Measurements from ENCODE around the gene CD300H. TPM values are rescaled to one million over a fixed set of nuclear protein-coding genes. Genes with fewer than 3 reads are reported as not detected.

The CD300H gene
- total RNA-seq, 1 experiment from 2014 or later, result not detected

GRCh38 chr17:74579900-74580299, 12.6 kb upstream of the CD300H start:
- H3K27ac ChIP-seq (ENCODE audit: low read depth, low read length), result no peak overlapping the region
- no peaks in the 10 kb centered on the region for H3K9me2 ChIP-seq (ENCODE audit: insufficient read depth)
- H2AFZ ChIP-seq (ENCODE audit: low read depth, low read length, poor library complexity, severe bottlenecking), result no peak overlapping the region
- H3K9ac ChIP-seq (ENCODE audit: low read length), result no peak overlapping the region
- no peaks in the 10 kb centered on the region for H3K9me3 ChIP-seq (ENCODE audit: control insufficient read depth in 1 of 2, insufficient read depth in 1 of 2, low read depth in 1 of 2, low read length in 2 of 2)
- ChIA-PET RAD21 (ENCODE audit: low non-redundant PET in 1 of 2, low total read pairs in 2 of 2, uncharacterized antibody in 2 of 2, unreplicated experiment in 2 of 2) (no interaction called here), POLR2A (no interaction called here), CTCF (no interaction called here)
- H3K4me3 ChIP-seq (replicated peaks in 1 of 2; ENCODE audit: low read depth in 1 of 2, low read length in 2 of 2), result no peak overlapping the region
- DNase-seq (ENCODE audit: low read depth, low spot score) (no peak), ATAC-seq (no peak)
- H3K36me3 ChIP-seq (ENCODE audit: control insufficient read depth in 1 of 2, insufficient read depth in 2 of 2, low read length in 2 of 2), result no peaks in the 10 kb centered on the region
- H3K4me1 ChIP-seq (ENCODE audit: control insufficient read depth in 1 of 2, insufficient read depth in 2 of 2, low read length in 2 of 2), result no peaks in the 10 kb centered on the region
- no peaks in the 10 kb centered on the region for H3K79me2 ChIP-seq (ENCODE audit: insufficient read depth, low read length)
- intact Hi-C loops (cut with micrococcal nuclease), result no loop called here
- no peaks in the 10 kb centered on the region for H4K20me1 ChIP-seq (ENCODE audit: insufficient read depth)
- peaks cover 21% of the 10 kb centered on the region; the same call in 1 of the 2 replicates for H3K27me3 ChIP-seq (ENCODE audit: insufficient read depth, low read length)
- no peak overlapping the region for H3K4me2 ChIP-seq (ENCODE audit: low read length)
- no peak for TF ChIP-seq YY1 (IDR thresholded peaks at IDR 0.05; ENCODE audit: extremely low read depth, insufficient replicate concordance, low read depth, low read length)
- no peak for TF ChIP-seq CEBPB (IDR thresholded peaks at IDR 0.05; ENCODE audit: low read depth)
- TF ChIP-seq, protein P1, sequence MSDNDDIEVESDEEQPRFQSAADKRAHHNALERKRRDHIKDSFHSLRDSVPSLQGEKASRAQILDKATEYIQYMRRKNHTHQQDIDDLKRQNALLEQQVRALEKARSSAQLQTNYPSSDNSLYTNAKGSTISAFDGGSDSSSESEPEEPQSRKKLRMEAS (IDR thresholded peaks at IDR 0.05), result no peak
- TF ChIP-seq POLR2AphosphoS5 (IDR thresholded peaks at IDR 0.05; ENCODE audit: low read depth, low read length), result no peak
- TF ChIP-seq JUND (IDR thresholded peaks at IDR 0.05), result no peak
- TF ChIP-seq EZH2 (IDR thresholded peaks at IDR 0.05), result no peak
- TF ChIP-seq POLR2A (IDR thresholded peaks at IDR 0.05; ENCODE audit: borderline replicate concordance, extremely low read depth, insufficient read depth, insufficient read length), result no peak
- TF ChIP-seq ZBTB33 (IDR thresholded peaks at IDR 0.05; ENCODE audit: extremely low read depth, insufficient replicate concordance, low read length), result no peak
- no peak for TF ChIP-seq CBX3 (IDR thresholded peaks at IDR 0.05; ENCODE audit: low read depth)
- no peak for TF ChIP-seq REST (IDR thresholded peaks at IDR 0.05; ENCODE audit: low read depth)
- no peak for TF ChIP-seq TCF7L2 (IDR thresholded peaks at IDR 0.05; ENCODE audit: borderline replicate concordance, extremely low read depth, insufficient read depth, insufficient read length)
- TF ChIP-seq SRF (IDR thresholded peaks at IDR 0.05; ENCODE audit: low read depth), result no peak
- TF ChIP-seq ZFX (IDR thresholded peaks at IDR 0.05), result no peak
- TF ChIP-seq, protein P2, sequence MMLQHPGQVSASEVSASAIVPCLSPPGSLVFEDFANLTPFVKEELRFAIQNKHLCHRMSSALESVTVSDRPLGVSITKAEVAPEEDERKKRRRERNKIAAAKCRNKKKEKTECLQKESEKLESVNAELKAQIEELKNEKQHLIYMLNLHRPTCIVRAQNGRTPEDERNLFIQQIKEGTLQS (IDR thresholded peaks at IDR 0.05), result no peak
- TF ChIP-seq EGR1 (IDR thresholded peaks at IDR 0.05; ENCODE audit: low read depth), result no peak
- no peak for TF ChIP-seq RAD21 (IDR thresholded peaks at IDR 0.05; ENCODE audit: low read depth)
- no TSS peak for BruUV-seq (replicated peaks)

Data from HCT116 (cell line).